Esophagus squamous epithelium (tissue), 4 donors: ENCODE results near the gene IFITM2.

Experiments used
- CTCF ChIP-seq, 6 experiments: fragments of 450-650 bp in 4 of 6; fragments of 200-600 bp in 2 of 6; sonication (generic) in 2 of 6; IDR thresholded peaks; one replicate each; pipeline ENCODE4 v1.5.1; 2016 to 2019; ENCODE audit warnings: antibody characterized with exemption in 6 of 6, mild to moderate bottlenecking in 4 of 6, moderate library complexity in 4 of 6
- POLR2A ChIP-seq, 4 donors: fragments of 450-650 bp; IDR thresholded peaks; one replicate each; pipeline ENCODE4 v1.6.1; 2017; ENCODE audit warnings: antibody characterized with exemption in 4 of 4, mild to moderate bottlenecking in 4 of 4, moderate library complexity in 3 of 4

DNA sequence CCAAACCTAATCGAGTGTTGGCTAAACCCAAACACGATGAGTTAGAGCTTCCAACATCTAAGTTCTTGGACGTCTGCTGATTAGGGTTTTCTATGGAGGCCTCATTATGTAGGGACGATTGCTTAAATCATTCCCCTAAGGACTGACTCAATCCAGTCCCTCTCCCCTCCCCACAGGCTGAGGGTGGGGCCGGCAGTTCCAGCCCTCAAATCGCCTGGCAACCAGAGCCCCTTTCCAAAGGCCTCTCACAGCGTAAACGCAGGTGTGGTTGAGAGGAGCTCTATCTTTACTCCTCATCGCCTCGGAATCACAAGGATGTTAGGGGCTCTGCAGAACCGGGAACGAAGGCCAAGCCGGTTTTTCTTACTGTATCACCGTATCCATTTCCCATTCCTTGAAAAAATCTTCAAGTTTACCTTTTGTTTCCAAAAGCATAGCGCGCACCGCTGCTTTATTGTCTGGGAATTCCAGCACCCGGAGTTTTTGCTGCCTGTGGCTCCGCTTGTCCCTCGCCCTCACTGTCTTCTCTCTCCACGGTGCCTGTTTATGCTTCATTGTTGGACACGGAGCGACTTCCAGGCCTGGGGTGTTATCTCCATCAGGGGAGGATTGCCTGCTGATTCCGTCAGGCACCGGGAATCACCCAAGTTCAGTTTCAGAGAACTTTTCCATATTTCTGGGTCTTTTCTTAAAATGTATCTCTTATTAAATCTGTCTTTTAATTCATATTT, 26.8 kb downstream of the IFITM2 start:
- TF ChIP-seq POLR2A (IDR thresholded peaks at IDR 0.05) = no peak
- TF ChIP-seq CTCF (IDR thresholded peaks at IDR 0.05) = no peak
